Uterine smooth muscle cell (primary cell): ENCODE data around the gene KIF25. TPM values are rescaled to one million over a fixed set of nuclear protein-coding genes. Genes with fewer than 3 reads are reported as not detected.

Experiments
- total RNA-seq: library from RNA; depleted of rRNA; stranded (reverse); fragments of >200 nt; gene quantifications from 2 replicates; pipeline ENCODE4 v1.2.3, GENCODE V29; 2014

Gene KIF25, protein sequence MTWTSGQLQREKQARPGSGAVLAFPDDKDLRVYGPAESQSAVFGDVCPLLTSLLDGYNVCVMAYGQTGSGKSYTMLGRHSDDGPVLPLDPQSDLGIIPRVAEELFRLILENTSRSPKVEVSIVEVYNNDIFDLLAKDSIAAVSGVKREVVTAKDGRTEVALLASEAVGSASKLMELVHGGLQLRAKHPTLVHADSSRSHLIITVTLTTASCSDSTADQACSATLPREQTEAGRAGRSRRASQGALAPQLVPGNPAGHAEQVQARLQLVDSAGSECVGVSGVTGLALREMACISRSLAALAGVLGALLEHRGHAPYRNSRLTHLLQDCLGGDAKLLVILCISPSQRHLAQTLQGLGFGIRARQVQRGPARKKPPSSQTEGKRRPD
- not detected in 2 replicates for total RNA-seq

DNA sequence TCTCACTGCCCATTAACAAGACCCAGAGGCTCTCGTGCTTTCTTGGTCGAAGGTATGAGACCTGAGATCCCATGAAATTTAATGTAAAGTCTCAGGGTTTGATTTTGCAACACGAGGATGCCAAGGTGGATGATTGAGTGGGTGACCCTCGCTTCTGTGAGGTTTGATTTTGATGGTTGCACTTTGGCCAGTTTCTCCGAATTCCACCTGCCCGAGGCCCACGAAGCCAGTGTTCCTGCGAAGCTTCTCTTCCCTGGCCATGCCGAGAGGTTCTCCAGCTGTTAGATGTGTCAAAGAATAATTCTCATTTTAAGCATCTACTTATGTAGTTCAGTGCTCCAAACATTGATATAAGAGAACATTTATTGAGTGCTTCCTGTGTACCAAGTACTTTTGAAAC is at the start of gene KIF25:
Gene KIF25 (plus strand): TSS at position 30 of the 400 bp plus-strand sequence. CDS start 31,915 bp downstream, outside the sequence.

DNA sequence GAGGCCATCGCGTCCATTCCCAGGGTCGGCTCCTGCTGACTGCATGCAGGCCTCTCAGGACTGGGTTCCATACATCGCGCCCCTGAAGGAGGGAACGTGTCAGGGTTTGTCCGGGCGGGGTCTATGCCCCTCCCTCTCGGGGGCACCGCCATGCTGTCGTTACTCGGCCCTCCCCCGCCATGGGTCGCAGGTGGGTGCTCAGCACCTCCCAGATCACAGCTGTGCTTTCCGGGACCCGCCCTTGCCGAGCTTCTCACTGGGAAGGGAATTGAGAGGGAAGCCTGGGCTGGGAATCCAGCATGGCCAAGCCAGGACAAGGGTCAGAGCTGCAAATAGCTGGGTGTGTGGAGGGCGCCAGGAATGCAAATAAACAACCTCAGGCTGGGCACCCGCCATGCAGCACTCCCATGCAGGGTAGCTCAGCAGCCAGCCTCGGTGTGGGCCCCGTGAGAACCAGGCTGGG is 81.5 kb downstream of the KIF25 start, which contains the start of gene FRMD1:
Gene FRMD1 (minus strand): TSS at position 270 of the 463 bp plus-strand sequence. CDS start 118 bp downstream, at position 152.

Other genes starting within 250 kb of the KIF25 start
- gene AFDN, start 170.8 kb upstream of the KIF25 start, total RNA-seq, result 83.5 and 99.6 TPM in 2 replicates
- gene FRMD1, start 81.5 kb downstream of the KIF25 start, total RNA-seq, result under 0.01 TPM in 1 of 2 replicates, not detected in the other